Loucy (cell line): ENCODE measurements around the gene DNAH5.

Source experiments
- CTCF ChIP-seq: fragments of 200-600 bp; sonication (generic); conservative IDR thresholded peaks from 2 replicates; pipeline ENCODE4 v1.5.1; 2014; ENCODE audit warnings: mild to moderate bottlenecking, antibody characterized with exemption, low read length
- EZH2phosphoT487 ChIP-seq: fragments of 200-600 bp; IDR thresholded peaks from 2 replicates; pipeline ENCODE4 v1.6.1; 2018; ENCODE audit warnings: antibody characterized with exemption, mild to moderate bottlenecking, moderate library complexity, borderline replicate concordance

- no peak for TF ChIP-seq EZH2phosphoT487
- TF ChIP-seq CTCF, result no peak
Observed at GRCh38 chr5:13766236-13766635, 178.3 kb downstream of the DNAH5 start.
